GM12878 (cell line): ENCODE measurements around the gene ATP8B1. TPM values are rescaled to one million over a fixed set of nuclear protein-coding genes. Genes with fewer than 3 reads are reported as not detected.

Source experiments
- ATAC-seq: fragments of 200-7000 bp; cut with Tn5 transposase; 3 replicates; pipeline ENCODE4 v1.9.1; 2020; ENCODE audit warnings: mild to moderate bottlenecking, moderate library complexity
- BruUV-seq: library from RNA; stranded (reverse); fragments of 400-500 nt; replicated peaks from 2 replicates; lab custom pipeline; 2021; lab: Mats Ljungman, UMichigan
- CTCF ChIA-PET: fragments of 300-600 bp; sonication (Branson Sonifier 250); formaldehyde crosslinking; extraction: SDS; loops from one replicate; lab custom pipeline; 2021; ENCODE audit warnings: inconsistent platforms; lab: Yijun Ruan, JAX
- POLR2A ChIA-PET: fragments of 350-600 bp; formaldehyde crosslinking; extraction: SDS; loops from one replicate; lab custom pipeline; 2021; ENCODE audit warnings: inconsistent platforms; lab: Charles Lee
- RAD21 ChIA-PET: fragments of 300-600 bp; sonication (Branson Sonifier 250); formaldehyde crosslinking; loops from one replicate; lab custom pipeline; 2023; ENCODE audit warnings: antibody characterized with exemption; ENCODE audit not compliant: unreplicated experiment; lab: Charles Lee
- SMC1A ChIA-PET: fragments of 300-600 bp; sonication (Branson Sonifier 250); formaldehyde crosslinking; loops from one replicate; lab custom pipeline; 2023; ENCODE audit not compliant: unreplicated experiment, uncharacterized antibody; lab: Charles Lee
- DNase-seq: peaks from one replicate; pipeline ENCODE4 v3.0.0-alpha.2; 2011; ENCODE audit warnings: low read depth, low spot score
- FAIRE-seq: peaks from 3 replicates; lab custom pipeline; 2011; peaks lifted over from hg19 to GRCh38; lab: Jason Lieb, UNC
- H2AFZ ChIP-seq: 2 replicates; pipeline ENCODE4 v1.6.0; 2011; ENCODE audit warnings: low read depth, low read length, control low read depth; ENCODE audit not compliant: control insufficient read depth
- H3K27ac ChIP-seq: 2 replicates; pipeline ENCODE4 v1.5.1; 2011; ENCODE audit warnings: control low read depth; ENCODE audit not compliant: control insufficient read depth, insufficient read depth
- H3K27me3 ChIP-seq, 2 experiments: replicated peaks in 1 of 2; 2 replicates each; pipeline versions ENCODE4 v1.6.0 to v1.6.1; 2011; ENCODE audit warnings: low read length in 1 of 2; ENCODE audit not compliant: control insufficient read depth in 2 of 2, insufficient read depth in 2 of 2
- H3K36me3 ChIP-seq, 2 experiments: 2 replicates each; pipeline ENCODE4 v1.5.1; 2011; ENCODE audit warnings: low read length in 1 of 2; ENCODE audit not compliant: control insufficient read depth in 2 of 2, insufficient read depth in 2 of 2
- H3K4me1 ChIP-seq: 2 replicates; pipeline ENCODE4 v1.6.1; 2011; ENCODE audit warnings: mild to moderate bottlenecking, low read length, moderate library complexity, mixed read lengths; ENCODE audit not compliant: control insufficient read depth, insufficient read depth
- H3K4me2 ChIP-seq: 2 replicates; pipeline ENCODE4 v1.6.0; 2011; ENCODE audit warnings: control low read depth; ENCODE audit not compliant: control insufficient read depth, insufficient read depth
- H3K4me3 ChIP-seq: fragments of 200-600 bp; sonication (generic); 2 replicates; pipeline ENCODE4 v1.5.1; 2016
- H3K79me2 ChIP-seq: 2 replicates; pipeline ENCODE4 v1.6.0; 2011; ENCODE audit warnings: low read length; ENCODE audit not compliant: control insufficient read depth, insufficient read depth
- H3K9ac ChIP-seq: 2 replicates; pipeline ENCODE4 v1.8.0; 2011; ENCODE audit warnings: low read length, control low read depth, mixed read lengths; ENCODE audit not compliant: control insufficient read depth, insufficient read depth
- H3K9me3 ChIP-seq: replicated peaks from 3 replicates; pipeline ENCODE4 v1.5.1; 2011; ENCODE audit warnings: mild to moderate bottlenecking, low read length; ENCODE audit not compliant: control insufficient read depth, insufficient read depth
- H4K20me1 ChIP-seq: 2 replicates; pipeline ENCODE4 v1.6.0; 2011; ENCODE audit not compliant: control insufficient read depth, insufficient read depth
- DPF2 ChIP-seq: fragments of 450-650 bp; IDR thresholded peaks from 2 replicates; pipeline ENCODE4 v1.6.1; 2017; ENCODE audit warnings: mild to moderate bottlenecking
- ETV6 ChIP-seq, 2 experiments: fragments of 450-650 bp in 1 of 2; IDR thresholded peaks in 1 of 2; conservative IDR thresholded peaks in 1 of 2; 2 replicates each; pipeline ENCODE4 v1.6.1; 2014; ENCODE audit warnings: antibody characterized with exemption in 1 of 2, borderline replicate concordance in 1 of 2, low read depth in 1 of 2, mild to moderate bottlenecking in 1 of 2, moderate library complexity in 1 of 2
- HCFC1 ChIP-seq: fragments of 150-350 bp; IDR thresholded peaks from 2 replicates; pipeline ENCODE4 v1.6.1; 2014; ENCODE audit warnings: low read length
- POLR2A ChIP-seq: IDR thresholded peaks from 2 replicates; pipeline ENCODE4 v1.6.1; 2011; ENCODE audit warnings: low read depth, mild to moderate bottlenecking, low read length
- SMARCA5 ChIP-seq: fragments of 450-650 bp; IDR thresholded peaks from 2 replicates; pipeline ENCODE4 v1.6.1; 2017; ENCODE audit warnings: mild to moderate bottlenecking
- SPI1 ChIP-seq: IDR thresholded peaks from 2 replicates; pipeline ENCODE4 v1.6.1; 2011; ENCODE audit warnings: low read depth, mild to moderate bottlenecking, low read length, moderate library complexity, borderline replicate concordance; ENCODE audit not compliant: insufficient read depth
- TAF1 ChIP-seq: IDR thresholded peaks from 2 replicates; pipeline ENCODE4 v1.6.1; 2011; ENCODE audit warnings: mild to moderate bottlenecking, low read depth, low read length, borderline replicate concordance
- TCF12 ChIP-seq: IDR thresholded peaks from 2 replicates; pipeline ENCODE4 v1.6.1; 2011; ENCODE audit warnings: low read depth, mild to moderate bottlenecking, low read length
- WGBS: methylation state at CpG from one replicate; pipeline ENCODE4 v1.1.6; 2016; ENCODE audit warnings: low lambda C conversion rate; ENCODE audit not compliant: insufficient replicate concordance, insufficient coverage; ENCODE audit errors: missing lambda C conversion rate; 5-methylcytosine and 5-hydroxymethylcytosine counted together
- in situ Hi-C: fragments of 300-500 bp; cut with MboI; formaldehyde crosslinking; loops from 9 replicates; pipeline ENCODE4 v1.14.3; 2018; ENCODE audit warnings: mixed read lengths
- intact Hi-C: fragments of 100-400 bp; cut with micrococcal nuclease; formaldehyde crosslinking; loops from one replicate; pipeline ENCODE4 v1.14.2; 2022; ENCODE audit not compliant: unreplicated experiment
- polyA plus RNA-seq, 11 experiments: library from polyadenylated mRNA; depleted of rRNA in 4 of 11; unstranded in 6 of 11; stranded (reverse) in 5 of 11; fragments of >200 nt; fragmentation: Nextera tagmentation in 4 of 11; fragmentation: Illumina TruSeq in 1 of 11; extraction: Ambion mirVana in 4 of 11; extraction: Trizol in 1 of 11; gene quantifications; 1 replicate in 1 of 11; 2 replicates in 10 of 11; pipeline versions ENCODE4 v1.2.1 to v1.2.3, GENCODE V29; 2011 to 2016; ENCODE audit warnings: inconsistent platforms in 2 of 11, missing spikeins in 2 of 11, low read depth in 1 of 11
- total RNA-seq, 4 experiments: library from RNA; depleted of rRNA in 3 of 4; stranded (reverse); fragments of >200 nt in 3 of 4; fragmentation: Illumina TruSeq in 1 of 4; extraction: Trizol in 1 of 4; gene quantifications; 2 replicates each; pipeline versions ENCODE4 v1.2.1 to v1.2.3, GENCODE V29; 2013 to 2021
- TF ChIP-seq, protein P1 (sequence below): fragments of 450-650 bp; formaldehyde crosslinking; IDR thresholded peaks from 2 replicates; pipeline ENCODE4 v1.5.0; 2022; ENCODE audit warnings: mild to moderate bottlenecking, missing genetic modification characterization
- TF ChIP-seq, protein P2 (sequence below): IDR thresholded peaks from 2 replicates; pipeline ENCODE4 v1.6.1; 2012; ENCODE audit warnings: mild to moderate bottlenecking, low read depth, low read length
- TF ChIP-seq, protein P3 (sequence below): IDR thresholded peaks from 2 replicates; pipeline ENCODE4 v1.6.1; 2012; ENCODE audit warnings: low read depth, low read length, improper control_type of control experiment

Gene ATP8B1
- total and polyA plus RNA-seq, 10 of the 15 experiments (the other 5 are each of a cell fraction or from before 2014, with no cell fraction given) = 0.03 to 0.37 (median 0.11) TPM

DNA sequence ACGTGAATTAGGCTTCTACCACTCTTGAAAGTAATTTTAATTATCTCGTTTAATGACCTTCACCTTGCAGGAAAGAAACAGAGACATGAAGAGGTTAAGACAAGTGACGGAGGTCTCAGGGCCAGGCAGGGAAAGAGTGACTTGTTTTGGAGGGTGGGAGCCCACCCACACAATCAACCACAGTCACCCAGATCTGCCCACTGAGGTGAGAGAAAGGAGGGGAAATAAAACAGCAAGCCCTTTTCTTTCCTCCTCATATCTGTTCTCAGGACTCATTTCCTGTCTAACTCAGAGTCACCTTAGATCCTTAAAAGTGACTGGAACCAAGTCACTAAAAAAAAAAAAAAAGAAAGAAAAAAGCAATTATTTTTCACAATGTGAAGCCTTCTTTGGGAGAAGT is 26.8 kb downstream of the ATP8B1 start (continued):
- TF ChIP-seq, protein P1, sequence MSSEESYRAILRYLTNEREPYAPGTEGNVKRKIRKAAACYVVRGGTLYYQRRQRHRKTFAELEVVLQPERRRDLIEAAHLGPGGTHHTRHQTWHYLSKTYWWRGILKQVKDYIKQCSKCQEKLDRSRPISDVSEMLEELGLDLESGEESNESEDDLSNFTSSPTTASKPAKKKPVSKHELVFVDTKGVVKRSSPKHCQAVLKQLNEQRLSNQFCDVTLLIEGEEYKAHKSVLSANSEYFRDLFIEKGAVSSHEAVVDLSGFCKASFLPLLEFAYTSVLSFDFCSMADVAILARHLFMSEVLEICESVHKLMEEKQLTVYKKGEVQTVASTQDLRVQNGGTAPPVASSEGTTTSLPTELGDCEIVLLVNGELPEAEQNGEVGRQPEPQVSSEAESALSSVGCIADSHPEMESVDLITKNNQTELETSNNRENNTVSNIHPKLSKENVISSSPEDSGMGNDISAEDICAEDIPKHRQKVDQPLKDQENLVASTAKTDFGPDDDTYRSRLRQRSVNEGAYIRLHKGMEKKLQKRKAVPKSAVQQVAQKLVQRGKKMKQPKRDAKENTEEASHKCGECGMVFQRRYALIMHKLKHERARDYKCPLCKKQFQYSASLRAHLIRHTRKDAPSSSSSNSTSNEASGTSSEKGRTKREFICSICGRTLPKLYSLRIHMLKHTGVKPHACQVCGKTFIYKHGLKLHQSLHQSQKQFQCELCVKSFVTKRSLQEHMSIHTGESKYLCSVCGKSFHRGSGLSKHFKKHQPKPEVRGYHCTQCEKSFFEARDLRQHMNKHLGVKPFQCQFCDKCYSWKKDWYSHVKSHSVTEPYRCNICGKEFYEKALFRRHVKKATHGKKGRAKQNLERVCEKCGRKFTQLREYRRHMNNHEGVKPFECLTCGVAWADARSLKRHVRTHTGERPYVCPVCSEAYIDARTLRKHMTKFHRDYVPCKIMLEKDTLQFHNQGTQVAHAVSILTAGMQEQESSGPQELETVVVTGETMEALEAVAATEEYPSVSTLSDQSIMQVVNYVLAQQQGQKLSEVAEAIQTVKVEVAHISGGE (CRISPR knock-in tag) = no peak

DNA sequence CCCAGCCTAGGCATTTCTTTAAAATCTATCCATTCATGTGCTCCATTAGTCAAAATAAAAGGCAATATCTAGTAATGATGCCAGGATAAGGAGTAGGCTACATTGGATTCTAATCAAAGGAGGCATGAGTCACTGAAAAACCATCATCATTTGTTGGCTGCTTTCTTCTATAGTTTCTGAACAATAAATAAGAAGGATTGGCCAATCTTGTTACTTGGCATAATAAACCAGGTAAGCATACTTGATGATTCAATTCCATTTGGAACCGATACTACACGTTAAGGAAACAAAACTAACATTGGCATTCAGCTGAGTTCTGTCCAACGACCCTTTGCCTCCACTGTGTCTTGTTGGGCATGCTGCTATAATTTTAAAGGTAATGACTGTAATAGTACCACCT is 27.2 kb downstream of the ATP8B1 start:
- POLR2A ChIA-PET = no interaction called here
- FAIRE-seq (no peak), DNase-seq (no peak), ATAC-seq (no peak)
- Histone ChIP-seq H3K9ac (no peak overlapping the region), H4K20me1 (no peaks in the 10 kb centered on the region), H3K27ac (no peak overlapping the region), H2AFZ (no peak overlapping the region), H3K4me3 (no peak overlapping the region), H3K36me3 (no peaks in the 10 kb centered on the region), H3K4me1 (peaks cover 3% of the 10 kb centered on the region; the same call in 1 of the 2 replicates), H3K4me2 (no peak overlapping the region), H3K9me3 (no peaks in the 10 kb centered on the region), H3K79me2 (no peaks in the 10 kb centered on the region), H3K27me3 (no peaks in the 10 kb centered on the region)
- no TSS peak for BruUV-seq
- 26% methylated on average over 3 of the region's 3 CpGs for WGBS
- TF ChIP-seq POLR2A (no peak), ETV6 (conservative IDR thresholded peaks at IDR 0.05 in 1 of 2, IDR thresholded peaks at IDR 0.05 in 1 of 2; ENCODE audit: borderline replicate concordance in 1 of 2, low read depth in 1 of 2) (no peak), SPI1 (no peak), HCFC1 (no peak), SMARCA5 (no peak), TCF12 (no peak), DPF2 (no peak), TAF1 (no peak)
- TF ChIP-seq, protein P2, sequence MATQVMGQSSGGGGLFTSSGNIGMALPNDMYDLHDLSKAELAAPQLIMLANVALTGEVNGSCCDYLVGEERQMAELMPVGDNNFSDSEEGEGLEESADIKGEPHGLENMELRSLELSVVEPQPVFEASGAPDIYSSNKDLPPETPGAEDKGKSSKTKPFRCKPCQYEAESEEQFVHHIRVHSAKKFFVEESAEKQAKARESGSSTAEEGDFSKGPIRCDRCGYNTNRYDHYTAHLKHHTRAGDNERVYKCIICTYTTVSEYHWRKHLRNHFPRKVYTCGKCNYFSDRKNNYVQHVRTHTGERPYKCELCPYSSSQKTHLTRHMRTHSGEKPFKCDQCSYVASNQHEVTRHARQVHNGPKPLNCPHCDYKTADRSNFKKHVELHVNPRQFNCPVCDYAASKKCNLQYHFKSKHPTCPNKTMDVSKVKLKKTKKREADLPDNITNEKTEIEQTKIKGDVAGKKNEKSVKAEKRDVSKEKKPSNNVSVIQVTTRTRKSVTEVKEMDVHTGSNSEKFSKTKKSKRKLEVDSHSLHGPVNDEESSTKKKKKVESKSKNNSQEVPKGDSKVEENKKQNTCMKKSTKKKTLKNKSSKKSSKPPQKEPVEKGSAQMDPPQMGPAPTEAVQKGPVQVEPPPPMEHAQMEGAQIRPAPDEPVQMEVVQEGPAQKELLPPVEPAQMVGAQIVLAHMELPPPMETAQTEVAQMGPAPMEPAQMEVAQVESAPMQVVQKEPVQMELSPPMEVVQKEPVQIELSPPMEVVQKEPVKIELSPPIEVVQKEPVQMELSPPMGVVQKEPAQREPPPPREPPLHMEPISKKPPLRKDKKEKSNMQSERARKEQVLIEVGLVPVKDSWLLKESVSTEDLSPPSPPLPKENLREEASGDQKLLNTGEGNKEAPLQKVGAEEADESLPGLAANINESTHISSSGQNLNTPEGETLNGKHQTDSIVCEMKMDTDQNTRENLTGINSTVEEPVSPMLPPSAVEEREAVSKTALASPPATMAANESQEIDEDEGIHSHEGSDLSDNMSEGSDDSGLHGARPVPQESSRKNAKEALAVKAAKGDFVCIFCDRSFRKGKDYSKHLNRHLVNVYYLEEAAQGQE = no peak
- TF ChIP-seq, protein P3, sequence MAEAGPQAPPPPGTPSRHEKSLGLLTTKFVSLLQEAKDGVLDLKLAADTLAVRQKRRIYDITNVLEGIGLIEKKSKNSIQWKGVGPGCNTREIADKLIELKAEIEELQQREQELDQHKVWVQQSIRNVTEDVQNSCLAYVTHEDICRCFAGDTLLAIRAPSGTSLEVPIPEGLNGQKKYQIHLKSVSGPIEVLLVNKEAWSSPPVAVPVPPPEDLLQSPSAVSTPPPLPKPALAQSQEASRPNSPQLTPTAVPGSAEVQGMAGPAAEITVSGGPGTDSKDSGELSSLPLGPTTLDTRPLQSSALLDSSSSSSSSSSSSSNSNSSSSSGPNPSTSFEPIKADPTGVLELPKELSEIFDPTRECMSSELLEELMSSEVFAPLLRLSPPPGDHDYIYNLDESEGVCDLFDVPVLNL = no peak
- intact Hi-C loops (no loop called here), in situ Hi-C loops (no loop called here)
- SMC1A ChIA-PET = interaction anchor here (0.7 kb wide), 1 partner anchor 305 kb away, joined by 3 read pairs; no protein-coding TSS in a partner anchor
- CTCF ChIA-PET = no interaction called here
- RAD21 ChIA-PET = no interaction called here
